HG03565 (cell line): Measurements from ENCODE around the gene GAREM2.

Source experiments
- ATAC-seq: cut with Tn5 transposase; IDR thresholded peaks from one replicate; pipeline ENCODE4 v1.9.1; 2021; ENCODE audit warnings: mild to moderate bottlenecking, moderate library complexity; ENCODE audit not compliant: unreplicated experiment

The GAREM2 gene

GRCh38 chr2:26224095-26224494 is 51.2 kb downstream of the GAREM2 start:
- ATAC-seq, result no peak

GRCh38 chr2:26229595-26229994 is 56.7 kb downstream of the GAREM2 start:
- no peak for ATAC-seq

GRCh38 chr2:26230806-26231205 is 57.9 kb downstream of the GAREM2 start:
- no peak for ATAC-seq

GRCh38 chr2:26235089-26235488 is 62.2 kb downstream of the GAREM2 start:
- ATAC-seq, result no peak

GRCh38 chr2:26237868-26238267 is 65.0 kb downstream of the GAREM2 start:
- ATAC-seq, result no peak

GRCh38 chr2:26238311-26238958 is 65.5 kb downstream of the GAREM2 start:
- ATAC-seq, result no peak
